SU-DHL-6 (cell line): ENCODE measurements around the gene PRKCSH.

Experiments used
- CTCF ChIP-seq: fragments of 200-600 bp; sonication (generic); IDR thresholded peaks from one replicate; pipeline ENCODE4 v1.5.1; 2017; ENCODE audit warnings: antibody characterized with exemption, mild to moderate bottlenecking, low read length, moderate library complexity; ENCODE audit not compliant: insufficient read depth, poor library complexity, severe bottlenecking
- EZH2phosphoT487 ChIP-seq: fragments of 200-600 bp; sonication (generic), shearing (Covaris generic); conservative IDR thresholded peaks from 2 replicates; pipeline ENCODE4 v1.6.1; 2018; ENCODE audit warnings: mild to moderate bottlenecking, antibody characterized with exemption, low read length, moderate library complexity, mixed read lengths

DNA sequence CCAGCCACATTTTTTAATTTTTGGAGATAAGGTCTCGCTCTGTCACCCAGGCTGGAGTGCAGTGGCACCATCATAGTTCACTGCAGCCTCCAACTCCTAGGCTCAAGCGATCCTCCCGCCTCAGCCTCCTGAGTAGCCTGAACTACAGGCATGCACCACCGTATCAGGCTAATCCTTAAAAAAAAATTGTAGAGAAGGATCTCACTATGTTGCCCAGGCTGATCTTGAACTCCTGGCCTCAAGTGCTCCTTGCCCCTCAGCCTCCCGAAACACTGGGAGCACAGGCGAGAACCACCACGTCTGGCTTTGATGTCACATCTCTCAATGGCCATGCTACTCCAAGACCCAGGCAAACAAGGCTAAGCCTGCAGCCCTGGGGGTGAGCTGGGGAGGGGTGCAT is 21.2 kb downstream of the PRKCSH start:
- TF ChIP-seq CTCF: no peak
- no peak for TF ChIP-seq EZH2phosphoT487
